Measurements from ENCODE around the gene TNS2.
"Not testable (repeated sequence)": the region's sequence is repeated elsewhere in the genome, so short reads cannot be mapped to it uniquely, and the experiment has no call there.

TNS2 gene
- 2.3 reads per million, percentile 5 among the genes with 10 or more reads in this experiment for total RNA-seq

DNA sequence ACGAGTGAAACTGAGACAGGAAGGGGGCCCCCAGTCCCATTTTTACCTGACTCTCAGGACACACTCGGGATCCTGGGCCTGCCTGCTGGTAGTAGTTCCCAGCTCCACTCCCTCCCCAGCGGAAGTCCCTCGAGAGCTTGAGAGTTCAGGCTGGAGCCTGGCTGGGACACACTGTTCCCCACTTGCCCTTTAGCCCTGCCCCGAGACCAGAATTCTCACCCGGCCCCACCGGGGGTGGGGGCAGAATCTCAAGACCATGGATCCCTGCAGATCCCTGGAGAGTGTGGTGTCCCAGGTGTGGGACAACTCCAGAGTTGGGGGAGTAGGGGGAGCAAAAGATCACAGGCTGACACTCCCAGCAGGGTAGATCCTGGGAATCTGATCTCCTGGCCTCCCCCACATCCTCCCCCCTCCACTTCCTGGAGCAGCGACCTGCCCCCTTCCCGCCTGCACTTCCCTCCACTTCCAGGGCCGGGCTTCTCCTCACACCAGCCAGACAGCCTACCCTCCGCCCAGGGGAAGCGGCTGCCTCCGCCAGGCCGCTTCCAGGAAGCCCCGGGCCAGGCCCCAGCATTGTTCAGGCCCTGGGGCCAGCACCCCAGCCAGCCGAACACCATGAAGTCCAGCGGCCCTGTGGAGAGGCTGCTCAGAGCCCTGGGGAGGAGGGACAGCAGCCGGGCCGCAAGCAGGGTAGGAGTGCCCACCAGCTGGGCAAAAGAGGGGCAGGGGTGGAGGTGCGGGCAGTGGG, at the start of gene TNS2:
Gene TNS2 (plus strand): TSS at position 495 of the 748 bp plus-strand sequence. CDS start 121 bp downstream, at position 616.
- no peak for DNase-seq

- DNase-seq = no peak
Observed at GRCh38 chr12:53004178-53004577, 45.7 kb upstream of the TNS2 start.

- no peak for DNase-seq
Observed at GRCh38 chr12:53004582-53004981, 45.3 kb upstream of the TNS2 start.

DNA sequence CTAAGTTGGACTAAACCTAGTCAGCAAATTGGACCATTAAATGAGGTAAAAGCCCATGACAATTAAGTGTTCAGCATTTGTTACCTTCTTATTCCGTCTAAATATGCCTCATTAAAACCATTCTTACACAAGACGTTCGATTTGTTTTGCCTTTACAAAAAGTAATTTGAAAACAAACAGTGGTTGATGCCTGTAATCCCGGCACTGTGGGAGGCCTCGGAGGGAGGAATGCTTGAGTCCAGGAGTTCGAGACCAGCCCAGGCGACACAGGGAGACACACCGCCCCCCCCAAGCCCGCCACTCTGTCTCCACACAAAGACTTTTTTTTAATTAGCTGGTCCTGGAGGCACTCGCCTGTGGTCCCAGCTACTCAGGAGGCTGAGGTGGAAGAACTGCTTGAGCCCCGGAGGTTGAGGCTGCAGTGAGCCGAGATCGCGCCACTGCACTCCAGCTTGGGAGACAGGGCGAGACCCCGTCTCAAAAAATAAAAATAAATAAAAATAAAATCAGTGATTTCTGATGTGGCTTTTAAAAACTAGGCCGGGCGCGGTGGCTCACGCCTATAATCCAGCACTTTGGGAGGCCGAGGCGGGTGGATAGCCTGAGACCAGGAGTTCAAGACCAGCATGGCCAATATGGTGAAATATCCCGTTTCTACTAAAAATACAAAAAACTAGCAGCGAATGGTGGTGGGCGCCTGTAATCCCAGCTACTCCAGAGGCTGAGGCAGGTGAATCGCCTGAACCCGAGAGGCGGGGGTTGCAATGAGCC, 44.5 kb upstream of the TNS2 start:
- DNase-seq = no peak

DNA sequence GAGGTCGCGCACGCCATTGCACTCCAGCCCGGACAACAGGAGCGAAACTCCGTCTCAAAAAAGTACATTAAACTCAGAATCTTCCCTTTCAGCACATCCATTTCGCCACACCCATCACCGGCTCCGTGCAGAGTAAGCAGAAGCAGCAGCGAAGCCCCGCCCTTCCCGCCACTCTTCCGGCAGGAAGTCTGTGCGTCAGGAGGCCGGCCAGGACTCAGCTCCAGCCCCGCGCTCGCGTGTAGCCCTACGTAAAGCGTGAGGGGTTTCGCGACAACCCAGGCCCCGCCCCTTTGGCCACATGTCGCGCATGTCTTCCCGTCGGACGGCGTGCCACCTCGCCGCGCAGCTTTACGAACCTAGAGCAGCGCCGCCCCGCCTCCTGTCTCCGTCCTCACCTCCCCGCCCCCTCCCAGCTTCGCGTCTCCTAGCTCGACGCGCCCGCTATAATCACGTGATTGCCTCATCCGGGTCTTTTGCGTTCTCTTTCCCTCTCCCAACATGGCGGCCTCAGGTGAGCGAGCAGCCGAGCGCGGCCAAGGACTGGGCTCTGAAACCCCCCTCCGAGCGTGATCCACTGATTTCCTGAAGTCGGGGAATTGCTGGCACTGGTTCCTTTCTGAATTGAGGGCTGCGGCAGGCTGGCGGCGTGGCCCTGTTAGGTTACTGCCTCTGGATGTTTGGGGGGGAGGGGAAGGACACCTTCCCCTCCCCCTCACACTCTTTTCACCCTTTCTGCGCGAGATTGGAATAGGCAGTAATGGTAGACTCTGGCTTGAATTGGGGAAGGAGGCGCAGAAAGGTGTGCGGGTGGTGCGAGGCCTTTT, 43.7 kb upstream of the TNS2 start, which contains the start of gene EIF4B:
Gene EIF4B (plus strand): TSS at position 471 of the 824 bp plus-strand sequence. CDS start 28 bp downstream, at position 499.
- DNase-seq = peak; percentile 99

GRCh38 chr12:53006810-53007309, 43.0 kb upstream of the TNS2 start:
- peak; percentile 67 for DNase-seq

- DNase-seq = no peak
Observed at GRCh38 chr12:53007343-53007742, 42.5 kb upstream of the TNS2 start.

DNA sequence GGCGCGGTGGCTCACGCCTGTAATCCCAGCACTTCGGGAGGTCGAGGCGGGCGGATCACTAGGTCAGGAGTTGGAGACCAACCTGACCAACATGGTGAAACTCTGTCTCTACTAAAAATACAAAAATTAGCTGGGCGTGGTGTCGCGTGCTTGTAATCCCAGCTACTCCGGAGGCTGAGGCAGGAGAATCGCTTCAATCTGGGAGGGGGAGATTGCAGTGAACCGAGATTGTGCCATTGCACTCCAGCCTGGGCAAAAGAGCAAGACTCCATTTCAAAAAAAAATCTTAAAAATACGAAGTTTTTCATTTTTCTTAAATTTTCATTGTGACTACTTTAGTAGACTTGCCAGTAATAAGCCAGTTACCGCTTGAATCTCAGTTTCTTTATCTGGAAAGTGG, 41.1 kb upstream of the TNS2 start:
- not testable (repeated sequence) for DNase-seq

- DNase-seq = no peak
Observed at GRCh38 chr12:53010955-53011354, 38.9 kb upstream of the TNS2 start.

DNA sequence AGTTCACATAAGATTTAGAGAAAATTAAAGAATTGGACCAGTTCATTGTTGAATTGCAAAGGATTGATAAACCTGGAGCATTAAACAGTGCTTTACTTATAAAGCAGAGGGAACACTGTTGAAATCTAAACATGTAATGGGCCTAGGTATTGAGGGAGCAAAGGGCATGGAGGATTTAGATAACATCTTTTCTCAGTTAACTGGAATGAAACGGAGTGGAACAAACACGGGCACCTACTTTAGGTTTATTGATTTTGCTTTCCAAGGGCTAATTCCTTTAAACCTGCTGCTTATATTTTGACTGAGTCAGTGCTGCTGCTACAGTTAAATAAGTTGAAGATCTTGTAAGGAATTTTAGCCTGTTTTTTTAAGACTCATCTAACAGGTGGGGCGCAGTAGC, 38.0 kb upstream of the TNS2 start:
- no peak for DNase-seq

GRCh38 chr12:53012928-53013327, 36.9 kb upstream of the TNS2 start:
- DNase-seq = no peak

DNA sequence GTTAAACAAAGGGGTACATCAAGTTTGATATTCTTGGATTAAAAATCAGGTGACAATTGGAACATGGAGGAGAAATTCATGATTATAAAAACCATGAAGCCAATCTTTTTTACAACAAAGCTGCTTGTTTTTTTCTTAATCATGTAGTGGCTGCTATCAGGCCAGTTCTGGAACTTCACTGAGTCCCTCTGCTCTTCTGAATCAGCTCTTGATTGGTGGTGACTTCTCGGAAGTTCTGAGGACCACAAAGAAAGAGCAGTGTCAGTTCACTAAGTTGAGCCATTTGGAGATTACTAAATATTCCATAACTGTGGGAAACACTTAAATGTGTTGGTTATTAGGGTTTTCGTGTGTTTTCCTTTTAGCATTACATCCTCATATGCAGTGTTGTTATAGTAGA, 35.2 kb upstream of the TNS2 start:
- DNase-seq = no peak

DNA sequence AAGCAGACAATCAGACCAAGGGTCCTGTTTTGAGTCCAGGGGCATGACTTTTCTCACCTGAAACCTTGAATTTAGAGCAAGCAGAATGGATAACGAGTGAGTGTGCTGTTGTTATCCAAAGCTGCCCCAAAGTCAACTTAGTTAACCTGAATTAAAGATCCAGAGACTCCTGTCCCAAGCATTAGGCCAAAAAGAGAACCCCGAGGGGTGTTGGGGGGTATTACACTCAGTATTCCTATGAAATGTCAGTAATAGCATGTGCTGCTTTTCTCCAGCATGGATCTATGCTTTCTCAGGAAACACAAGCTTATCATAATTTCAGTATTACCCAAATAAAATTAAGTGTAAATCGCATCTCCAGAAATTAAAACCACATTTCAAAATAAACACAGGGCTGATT, 24.6 kb upstream of the TNS2 start:
- DNase-seq = no peak

- not testable (repeated sequence) for DNase-seq
Observed at GRCh38 chr12:53027014-53027413, 22.9 kb upstream of the TNS2 start.

DNA sequence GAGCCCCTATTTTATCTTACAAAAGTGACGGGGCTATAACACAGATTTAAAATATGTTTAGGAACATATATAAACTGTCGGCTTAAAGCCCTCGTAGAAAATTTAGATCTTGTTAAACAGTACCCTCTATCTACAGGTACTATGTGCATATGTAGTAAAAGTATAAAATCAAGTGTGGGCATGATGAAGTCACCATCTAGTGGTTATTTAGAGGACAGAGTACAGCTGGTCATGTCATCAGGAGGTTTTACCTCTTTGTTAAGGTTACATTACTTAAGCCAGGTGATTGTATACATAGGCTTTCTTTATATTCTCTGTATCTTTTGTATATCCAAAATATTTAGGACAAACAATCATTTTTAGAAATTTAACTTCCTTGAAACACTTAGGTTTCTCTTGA, 18.2 kb upstream of the TNS2 start:
- DNase-seq = no peak

GRCh38 chr12:53033832-53034231, 16.0 kb upstream of the TNS2 start:
- not testable (repeated sequence) for DNase-seq

- no peak for DNase-seq
Observed at GRCh38 chr12:53034459-53034858, 15.4 kb upstream of the TNS2 start.

DNA sequence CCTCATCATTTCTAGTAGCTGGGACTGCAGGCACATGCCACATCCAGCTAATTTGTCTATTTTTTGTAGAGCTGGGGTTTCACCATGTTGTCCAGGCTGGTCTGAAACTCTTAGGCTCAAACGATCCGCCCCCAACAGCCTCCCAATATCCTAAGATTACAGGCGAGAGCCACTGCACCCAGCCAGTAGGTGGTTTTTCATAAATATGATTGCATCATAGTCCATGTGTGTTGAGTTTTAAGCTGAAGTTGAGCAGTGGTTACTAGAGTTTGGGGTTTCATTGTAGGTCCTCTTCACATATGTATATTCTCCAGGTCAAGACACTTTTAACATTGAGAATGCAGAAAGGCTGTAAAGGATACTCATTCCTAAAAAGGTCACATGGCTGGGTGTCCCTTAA, 13.1 kb upstream of the TNS2 start:
- DNase-seq = no peak

- no peak for DNase-seq
Observed at GRCh38 chr12:53039851-53040250, 10.0 kb upstream of the TNS2 start.

DNA sequence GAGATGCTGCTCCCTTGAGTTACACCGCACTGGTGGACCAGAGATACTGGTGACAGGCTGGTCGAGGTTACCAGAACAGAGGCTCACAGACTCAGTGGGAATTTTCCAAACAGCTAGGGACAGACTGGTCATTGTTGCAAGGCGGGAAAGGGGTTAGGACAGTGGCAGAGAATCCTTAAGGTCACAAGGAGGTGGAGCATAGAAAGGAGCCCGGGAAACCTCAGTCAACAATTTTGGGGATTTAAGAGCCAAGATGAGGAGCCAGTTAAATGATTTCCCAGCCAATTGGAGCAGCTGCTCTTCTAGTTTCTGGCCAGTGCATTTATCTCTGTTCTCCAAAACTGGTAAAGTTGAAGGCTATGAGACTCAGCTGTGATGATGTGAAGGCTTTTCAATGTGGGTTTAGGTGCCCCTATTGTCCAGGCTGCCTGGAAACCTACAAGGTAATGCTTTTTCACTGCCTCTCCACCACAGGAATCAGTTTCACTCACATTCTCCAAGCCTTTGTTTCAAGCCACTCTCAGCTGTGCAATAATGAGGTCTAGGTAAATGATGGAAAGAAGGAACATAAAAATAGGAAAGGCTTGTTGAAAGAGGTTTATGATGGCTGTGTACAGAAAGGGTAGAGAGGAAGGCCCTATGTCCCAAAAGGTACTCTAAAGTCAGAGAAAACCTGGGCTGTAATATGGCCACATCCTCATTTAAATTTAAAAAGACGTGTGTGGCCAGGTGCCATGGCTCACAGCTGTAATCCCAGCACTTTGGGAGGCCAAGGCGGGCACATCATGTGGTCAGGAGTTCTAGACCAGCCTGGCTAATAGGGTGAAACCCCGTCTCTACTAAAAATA, 7.0 kb upstream of the TNS2 start:
- no peak for DNase-seq

DNA sequence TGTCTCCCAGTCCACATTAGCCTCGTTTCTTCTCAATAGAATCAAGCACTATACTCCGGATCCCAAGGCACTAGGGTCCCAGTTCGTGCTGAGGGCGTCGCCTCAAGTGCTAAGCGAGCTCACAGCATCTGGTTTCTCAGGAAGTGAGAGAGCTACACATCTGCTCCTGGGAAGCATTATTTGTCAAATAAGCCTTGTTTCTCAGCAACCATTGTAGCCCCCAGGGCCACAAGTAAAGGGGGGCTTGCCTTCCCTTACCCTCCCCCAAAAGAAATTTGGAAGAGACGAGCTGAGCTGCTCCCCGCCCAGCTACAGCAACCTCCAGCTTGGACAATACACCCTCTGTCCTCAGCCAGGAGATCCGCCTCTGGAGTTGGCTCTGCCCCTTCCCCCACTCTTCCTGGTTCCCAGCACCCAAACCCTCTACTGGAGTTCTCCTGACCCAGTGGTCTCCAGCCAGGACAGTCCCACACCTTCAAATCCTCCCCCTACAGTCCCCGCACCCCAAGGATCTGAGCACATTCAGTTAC, 5.7 kb upstream of the TNS2 start:
- no peak for DNase-seq

Data from effector CD4-positive, alpha-beta T cell (primary cell).